Measurements from ENCODE around the gene ADARB2.

ADARB2 gene

GRCh38 chr10:1376384-1376945 is 360.9 kb downstream of the ADARB2 start:
- DNase-seq: no peak

- no peak for DNase-seq
These were observed 361.8 kb downstream of the ADARB2 start for GRCh38 chr10:1375346-1376170.

GRCh38 chr10:1374511-1375345 is 362.6 kb downstream of the ADARB2 start:
- no peak for DNase-seq

GRCh38 chr10:1373287-1373686 is 364.0 kb downstream of the ADARB2 start:
- DNase-seq: no peak

GRCh38 chr10:1372212-1372611 is 365.1 kb downstream of the ADARB2 start:
- DNase-seq: no peak

GRCh38 chr10:1370298-1370697 is 367.0 kb downstream of the ADARB2 start:
- no peak for DNase-seq

GRCh38 chr10:1369665-1370064 is 367.7 kb downstream of the ADARB2 start:
- no peak for DNase-seq

- DNase-seq: no peak
These were observed 368.1 kb downstream of the ADARB2 start for GRCh38 chr10:1369197-1369596.

- DNase-seq: no peak
These were observed 368.5 kb downstream of the ADARB2 start for GRCh38 chr10:1368842-1369171.

- no peak for DNase-seq
These were observed 369.1 kb downstream of the ADARB2 start for GRCh38 chr10:1367938-1368841.

- DNase-seq: no peak
These were observed 370.4 kb downstream of the ADARB2 start for GRCh38 chr10:1366811-1367425.

- no peak for DNase-seq
These were observed 371.0 kb downstream of the ADARB2 start for GRCh38 chr10:1366322-1366691.

- no peak for DNase-seq
These were observed 371.6 kb downstream of the ADARB2 start for GRCh38 chr10:1365540-1366321.

GRCh38 chr10:1364151-1364910 is 373.0 kb downstream of the ADARB2 start:
- no peak for DNase-seq

- DNase-seq: no peak
These were observed 373.7 kb downstream of the ADARB2 start for GRCh38 chr10:1363446-1364121.

GRCh38 chr10:1362589-1363445 is 374.5 kb downstream of the ADARB2 start:
- no peak for DNase-seq

- no peak for DNase-seq
These were observed 375.8 kb downstream of the ADARB2 start for GRCh38 chr10:1361411-1362105.

GRCh38 chr10:1360558-1361164 is 376.7 kb downstream of the ADARB2 start:
- no peak for DNase-seq

Measured in NCI-H2081 treated with DMSO at 0.1 percent for 48 hours (cell line).